ENCODE results near the gene MROH7.
A peak's percentile ranks its signal among the peaks of the same experiment; 100 is the strongest.
"Not testable (repeated sequence)": the region's sequence is repeated elsewhere in the genome, so short reads cannot be mapped to it uniquely, and the experiment has no call there.

Gene MROH7

DNA sequence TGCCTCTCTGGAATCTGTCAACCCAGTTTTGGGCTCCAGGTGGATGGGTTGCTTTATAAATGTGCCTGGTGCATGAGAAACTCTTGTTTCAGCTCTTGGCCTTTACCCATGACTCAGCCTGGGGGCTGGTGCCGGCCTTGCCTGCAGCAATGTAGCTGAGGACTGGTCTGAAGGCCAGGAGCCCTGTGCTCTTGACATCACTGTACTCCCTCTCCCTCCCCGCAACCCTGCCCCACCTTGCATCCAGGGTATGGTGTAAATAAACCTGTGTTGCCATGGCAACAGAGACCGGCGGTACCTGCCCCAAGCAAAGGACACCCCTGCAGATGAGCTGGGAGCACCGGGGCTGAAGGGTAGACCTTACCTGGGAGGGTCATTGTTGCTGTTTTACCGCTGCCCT is 31.5 kb upstream of the MROH7 start:
- DNase-seq = no peak

DNA sequence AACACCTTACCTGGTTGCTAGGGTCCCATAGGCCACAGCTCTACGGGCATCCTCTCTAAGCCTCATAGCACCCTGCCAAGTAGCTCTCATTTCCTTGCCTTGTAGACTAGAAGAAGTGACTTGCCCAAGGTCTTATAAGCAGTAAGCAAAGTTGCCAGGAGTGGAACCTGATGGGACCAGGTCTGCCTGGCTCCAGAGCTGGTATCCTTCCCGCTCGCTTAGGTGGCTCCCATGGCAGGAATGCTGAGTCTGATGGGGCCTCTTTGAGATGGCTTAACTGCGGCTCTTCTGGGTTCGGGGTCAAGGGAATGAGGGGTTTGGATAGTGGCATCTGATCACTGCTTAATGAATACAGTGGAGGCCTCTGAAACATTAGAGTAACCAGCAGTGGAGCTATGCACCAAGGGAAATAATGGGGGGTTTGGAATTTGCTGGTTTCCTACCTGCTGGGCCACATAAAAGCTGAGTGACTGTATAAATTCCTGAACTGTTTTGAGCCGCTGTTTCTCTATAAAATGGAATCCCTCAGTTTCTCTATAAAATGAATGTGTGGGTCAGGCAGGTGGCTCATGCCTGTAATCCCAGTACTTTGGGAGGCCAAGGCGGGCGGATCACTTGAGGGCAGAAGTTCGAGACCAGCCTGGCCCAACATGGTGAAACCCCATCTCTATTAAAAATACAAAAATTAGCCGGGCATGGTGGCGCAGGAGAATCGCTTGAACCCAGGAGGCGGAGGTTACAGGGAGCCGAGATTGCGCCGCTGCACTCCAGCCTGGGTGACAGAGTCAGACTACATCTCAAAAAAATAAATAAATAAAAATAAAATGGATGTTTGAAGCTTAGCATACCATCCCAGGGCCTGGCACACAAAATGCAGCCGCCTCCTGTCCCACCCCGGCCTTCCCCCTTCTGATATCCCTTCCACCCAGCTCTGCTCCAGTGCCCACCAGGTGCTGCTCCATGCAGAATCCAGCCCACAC is 30.7 kb upstream of the MROH7 start:
- no peak for DNase-seq

GRCh38 chr1:54611621-54612020 is 30.0 kb upstream of the MROH7 start:
- DNase-seq = no peak

- DNase-seq = no peak
These were observed 27.6 kb upstream of the MROH7 start for GRCh38 chr1:54614024-54614423.

- no peak for DNase-seq
These were observed 27.0 kb upstream of the MROH7 start for GRCh38 chr1:54614563-54614962.

DNA sequence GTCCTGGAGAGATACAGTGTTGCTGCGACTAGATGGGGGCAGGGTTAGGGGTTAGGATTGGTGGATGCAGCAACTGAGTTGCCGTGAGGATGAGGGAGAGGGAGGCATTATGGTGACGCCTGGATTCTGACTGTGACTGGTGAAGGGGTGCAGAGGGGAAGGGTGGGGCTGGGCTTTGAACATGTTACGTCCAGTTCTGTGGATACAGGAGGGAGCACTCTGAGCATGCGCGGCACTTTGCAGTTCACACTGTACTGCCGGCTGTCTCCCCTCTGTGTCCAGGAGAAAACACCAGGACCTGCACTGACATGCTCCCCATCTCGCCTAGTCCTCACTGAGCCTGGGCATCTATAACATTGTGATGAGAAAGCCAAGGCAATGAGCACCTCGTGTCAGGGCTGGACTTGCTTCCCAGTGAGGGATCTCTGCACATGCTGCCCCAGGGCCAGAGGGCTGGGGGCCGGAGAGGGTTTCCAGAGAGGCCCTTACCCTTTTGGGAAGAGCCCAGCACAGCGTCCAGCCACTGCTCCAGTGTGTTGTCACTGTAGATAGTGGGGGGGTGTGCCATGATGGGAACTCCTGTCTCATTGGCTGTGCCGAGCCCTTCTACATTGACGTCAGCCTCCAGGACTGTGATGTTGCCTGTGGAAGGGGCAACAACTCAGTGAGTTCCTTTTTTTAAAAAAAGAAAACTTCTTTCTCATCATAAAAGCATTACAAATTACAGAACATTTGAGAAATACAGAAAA is 25.9 kb upstream of the MROH7 start:
- DNase-seq = no peak

DNA sequence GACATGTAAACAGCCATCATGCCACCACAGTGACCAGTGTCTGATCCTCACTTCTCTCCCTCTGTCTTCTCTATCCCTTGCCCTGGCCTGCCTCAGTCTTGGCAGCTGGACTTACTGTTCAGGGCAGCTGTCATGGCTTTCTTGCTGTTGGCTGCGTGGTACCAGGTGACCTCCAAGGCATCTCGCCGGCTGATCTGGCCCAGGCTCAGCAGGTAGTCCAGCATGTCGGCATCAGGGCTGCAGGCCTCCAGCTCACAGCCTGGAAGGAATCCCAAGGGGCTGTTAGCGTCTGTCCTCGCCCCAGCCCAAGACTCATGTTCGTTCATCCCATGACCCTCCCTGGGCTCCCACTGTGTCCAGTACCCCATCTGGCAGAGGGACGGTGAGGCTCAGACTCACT is 21.8 kb upstream of the MROH7 start:
- no peak for DNase-seq

- no peak for DNase-seq
These were observed 18.2 kb upstream of the MROH7 start, which contains the start of gene FAM151A for GRCh38 chr1:54623216-54624007. TSS of gene FAM151A (minus strand) at chr1:54623525. CDS start at chr1:54623395, 130 bp downstream.

- no peak for DNase-seq
These were observed 16.8 kb upstream of the MROH7 start for GRCh38 chr1:54624466-54625464.

GRCh38 chr1:54627196-54627595 is 14.4 kb upstream of the MROH7 start:
- no peak for DNase-seq

DNA sequence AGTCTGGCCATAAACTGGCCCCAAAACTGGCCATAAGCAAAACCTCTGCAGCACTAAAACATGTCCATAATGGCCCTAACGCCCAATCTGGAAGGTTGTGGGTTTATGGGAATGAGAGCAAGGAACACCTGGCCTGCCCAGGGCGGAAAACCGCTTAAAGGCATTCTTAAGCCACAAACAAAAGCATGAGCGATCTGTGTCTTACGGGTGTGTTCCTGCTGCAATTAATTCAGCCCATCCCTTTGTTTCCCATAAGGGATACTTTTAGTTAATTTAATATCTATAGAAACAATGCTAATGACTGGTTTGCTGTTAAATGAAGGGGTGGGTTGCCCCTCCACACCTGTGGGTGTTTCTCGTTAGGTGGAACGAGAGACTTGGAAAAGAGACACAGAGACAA is 5.8 kb upstream of the MROH7 start:
- not testable (repeated sequence) for DNase-seq

DNA sequence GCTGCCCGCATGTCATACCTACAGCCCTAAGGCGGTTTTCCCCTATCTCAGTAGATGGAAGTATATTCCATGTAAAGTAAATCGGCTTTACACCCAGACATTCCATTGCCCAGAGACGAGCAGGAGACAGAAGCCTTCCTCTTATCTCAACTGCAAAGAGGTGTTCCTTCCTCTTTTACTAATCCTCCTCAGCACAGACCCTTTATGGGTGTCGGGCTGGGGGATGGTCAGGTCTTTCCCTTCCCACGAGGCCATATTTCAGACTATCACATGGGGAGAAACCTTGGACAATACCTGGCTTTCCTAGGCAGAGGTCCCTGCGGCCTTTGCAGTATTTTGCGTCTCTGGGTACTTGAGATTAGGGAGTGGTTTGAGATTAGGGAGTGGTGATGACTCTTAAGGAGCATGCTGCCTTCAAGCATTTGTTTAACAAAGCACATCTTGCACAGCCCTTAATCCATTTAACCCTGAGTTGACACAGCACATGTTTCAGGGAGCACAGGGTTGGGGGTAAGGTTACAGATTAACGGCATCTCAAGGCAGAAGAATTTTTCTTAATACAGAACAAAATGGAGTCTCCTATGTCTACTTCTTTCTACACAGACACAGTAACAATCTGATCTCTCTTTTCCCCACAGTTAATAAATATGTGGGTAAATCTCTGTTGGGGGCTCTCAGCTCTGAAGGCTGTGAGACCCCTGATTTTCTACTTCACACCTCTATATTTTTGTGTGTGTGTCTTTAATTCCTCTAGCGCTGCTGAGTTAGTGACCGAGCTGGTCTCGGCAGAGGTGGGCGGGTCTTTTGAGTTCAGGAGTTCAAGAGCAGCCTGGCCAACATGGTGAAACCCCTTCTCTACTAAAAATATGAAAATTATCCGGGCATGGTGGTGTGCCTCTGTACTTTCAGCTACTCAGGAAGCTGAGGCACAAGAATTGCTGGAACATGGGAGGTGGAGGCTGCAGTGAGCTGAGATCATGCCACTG is 4.8 kb upstream of the MROH7 start:
- not testable (repeated sequence) for DNase-seq

DNA sequence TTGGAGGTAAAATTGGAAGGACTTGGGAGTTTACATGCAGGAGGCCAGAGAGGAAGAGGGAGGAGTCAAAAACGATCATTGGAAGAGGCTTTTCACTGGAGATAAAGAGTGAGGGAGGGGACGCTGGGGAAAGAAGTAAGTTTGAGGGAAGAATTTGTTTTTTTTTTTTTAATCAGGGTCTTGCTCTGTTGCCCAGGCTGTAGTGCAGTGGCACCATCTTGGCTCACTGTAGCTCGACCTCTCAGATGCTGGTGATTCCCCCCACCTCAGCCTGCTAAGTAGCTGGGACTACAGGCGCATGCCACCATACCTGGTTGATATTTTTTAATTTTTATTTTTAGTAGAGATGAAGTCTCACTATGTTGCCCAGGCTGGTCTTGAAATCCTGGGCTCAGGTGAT is 1.2 kb upstream of the MROH7 start:
- DNase-seq = no peak

GRCh38 chr1:54643736-54644135 is 2.1 kb downstream of the MROH7 start:
- no peak for DNase-seq

DNA sequence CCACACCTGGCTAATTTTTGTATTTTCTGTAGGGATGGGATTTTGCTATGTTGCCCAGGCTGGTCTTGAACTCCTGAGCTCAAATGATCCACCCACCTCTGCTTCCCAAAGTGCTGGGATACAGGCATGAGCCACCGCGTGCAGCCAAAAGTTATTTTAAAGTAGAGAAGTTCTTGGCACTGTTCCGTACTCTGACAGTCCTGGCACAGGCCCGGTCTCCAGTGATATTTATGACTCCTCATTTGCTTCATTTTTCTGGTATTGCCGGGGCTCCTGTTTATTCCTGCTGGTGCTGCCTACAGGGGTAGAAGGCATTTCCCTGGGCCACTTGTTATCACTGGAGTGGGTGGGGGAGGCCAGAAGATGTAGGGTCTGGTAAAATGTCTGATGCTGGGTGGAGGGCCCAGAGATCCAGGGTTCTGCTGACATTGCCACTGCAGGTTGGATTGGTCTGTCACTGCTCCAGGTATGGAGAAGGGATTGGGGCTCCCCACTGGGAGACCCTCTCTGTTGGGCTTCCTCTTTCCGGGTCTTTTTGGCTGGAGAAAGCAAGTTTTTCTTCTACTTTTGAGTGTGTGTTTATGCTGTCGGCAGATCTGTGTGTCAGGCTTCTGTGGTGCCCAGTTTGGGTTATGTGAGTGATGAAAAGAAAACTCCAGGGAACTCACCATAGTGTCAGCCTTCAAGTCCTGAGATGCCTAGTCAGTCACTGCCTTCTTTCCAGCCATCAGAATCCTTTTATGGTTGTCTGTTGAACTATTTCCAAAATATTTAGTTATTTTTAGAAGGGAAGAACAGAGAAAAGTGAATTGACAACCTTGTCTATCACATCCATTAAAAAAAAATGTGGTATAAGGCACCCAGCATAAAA is 4.5 kb downstream of the MROH7 start:
- DNase-seq = no peak

DNA sequence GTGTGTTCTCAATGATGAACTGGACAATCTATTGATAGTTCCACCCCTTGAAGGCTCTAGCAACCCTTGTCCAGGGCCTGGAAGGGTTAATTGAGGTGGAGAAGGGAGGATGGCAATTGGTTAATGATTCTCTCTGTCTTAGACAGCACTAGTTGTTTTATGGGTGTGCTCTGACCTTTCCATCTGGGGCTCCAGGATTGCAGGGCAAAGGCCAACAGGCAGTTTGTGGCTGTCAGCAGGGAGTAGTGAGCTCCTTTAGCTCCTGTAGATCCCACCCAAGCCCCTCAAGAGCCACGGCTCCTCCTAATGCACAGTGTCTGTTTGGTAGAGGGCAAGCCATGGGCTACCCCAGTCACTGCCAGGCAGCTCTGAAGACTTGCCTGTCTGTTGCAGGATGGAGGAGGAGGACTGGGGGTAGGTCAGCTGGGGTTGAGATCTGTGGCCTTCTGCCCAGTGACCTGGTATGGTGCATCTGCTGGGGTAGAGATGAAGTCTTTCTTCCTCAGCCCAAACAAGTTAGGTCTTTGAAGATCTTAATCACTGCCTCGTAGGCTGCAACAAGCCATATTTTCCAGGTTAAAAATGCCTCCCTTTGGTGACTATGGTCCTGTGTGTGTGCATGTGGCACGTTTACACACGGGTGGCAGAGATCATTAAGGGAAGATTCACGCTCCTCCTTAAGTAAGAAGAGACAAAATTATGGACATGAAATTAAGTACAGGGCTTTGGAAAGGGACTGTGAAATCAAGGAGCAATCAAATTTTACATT is 7.7 kb downstream of the MROH7 start:
- peak; percentile 36 for DNase-seq

DNA sequence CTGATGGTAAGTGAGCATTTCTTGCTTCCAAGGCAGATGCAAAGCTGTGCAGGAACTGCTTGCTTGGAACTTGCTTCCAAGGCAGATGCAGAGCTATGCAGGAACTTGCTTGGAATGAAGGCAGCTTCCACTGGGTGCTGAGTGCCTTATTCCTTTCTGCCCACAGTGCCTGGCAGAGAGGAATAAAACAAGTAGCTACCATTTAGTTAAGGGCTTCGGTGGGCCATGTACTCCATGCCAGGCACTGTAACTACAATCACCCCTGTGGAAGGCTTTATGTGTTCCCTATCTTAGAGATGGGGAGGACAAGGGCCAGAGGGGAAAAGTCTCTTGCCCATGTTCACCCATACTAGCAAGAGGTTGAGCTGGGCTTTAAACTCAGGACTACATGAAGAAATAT is 8.3 kb downstream of the MROH7 start:
- DNase-seq = no peak

GRCh38 chr1:54650417-54650816 is 8.8 kb downstream of the MROH7 start:
- no peak for DNase-seq

Measured in right kidney (tissue), 1 donor.